NCI-H446 treated with DMSO at 0.1 percent for 48 hours (cell line): Measurements from ENCODE around the gene RCSD1.

Source experiments
- DNase-seq: peaks from one replicate; lab custom pipeline; 2025; lab: John Stamatoyannopoulos, UW

RCSD1 gene

GRCh38 chr1:167693425-167694045 lies 63.5 kb downstream of the RCSD1 start:
- no peak for DNase-seq

- no peak for DNase-seq
Measured at GRCh38 chr1:167694691-167695090, 64.7 kb downstream of the RCSD1 start.

- no peak for DNase-seq
Measured at GRCh38 chr1:167695147-167695546, 65.1 kb downstream of the RCSD1 start.

- DNase-seq: no peak
Measured at GRCh38 chr1:167695756-167696561, 65.9 kb downstream of the RCSD1 start.

- DNase-seq: no peak
Measured at GRCh38 chr1:167697667-167698141, 67.7 kb downstream of the RCSD1 start.

- no peak for DNase-seq
Measured at GRCh38 chr1:167698313-167698712, 68.3 kb downstream of the RCSD1 start.

GRCh38 chr1:167701510-167701909 lies 71.5 kb downstream of the RCSD1 start:
- no peak for DNase-seq

GRCh38 chr1:167703557-167703956 lies 73.5 kb downstream of the RCSD1 start:
- no peak for DNase-seq

GRCh38 chr1:167704715-167705114 lies 74.7 kb downstream of the RCSD1 start:
- DNase-seq: no peak

GRCh38 chr1:167705250-167705649 lies 75.2 kb downstream of the RCSD1 start:
- DNase-seq: no peak

GRCh38 chr1:167706363-167706762 lies 76.3 kb downstream of the RCSD1 start:
- no peak for DNase-seq

GRCh38 chr1:167706931-167707877 lies 77.2 kb downstream of the RCSD1 start:
- DNase-seq: no peak

- DNase-seq: no peak
Measured at GRCh38 chr1:167707942-167708341, 77.9 kb downstream of the RCSD1 start.

GRCh38 chr1:167708940-167709389 lies 78.9 kb downstream of the RCSD1 start:
- DNase-seq: no peak

GRCh38 chr1:167710836-167711235 lies 80.8 kb downstream of the RCSD1 start:
- no peak for DNase-seq

- DNase-seq: no peak
Measured at GRCh38 chr1:167711797-167712196, 81.8 kb downstream of the RCSD1 start.

- DNase-seq: no peak
Measured at GRCh38 chr1:167713330-167714081, 83.5 kb downstream of the RCSD1 start.

- DNase-seq: peak; percentile 80
Measured at GRCh38 chr1:167714098-167714438, 84.0 kb downstream of the RCSD1 start.

GRCh38 chr1:167714439-167715156 lies 84.6 kb downstream of the RCSD1 start:
- peak; percentile 91 for DNase-seq

GRCh38 chr1:167715157-167715999 lies 85.3 kb downstream of the RCSD1 start:
- peak; percentile 91 for DNase-seq
